ENCODE data around the gene AAMP. TPM values are rescaled to one million over a fixed set of nuclear protein-coding genes. Genes with fewer than 3 reads are reported as not detected.
"Not testable (repeated sequence)": the region's sequence is repeated elsewhere in the genome, so short reads cannot be mapped to it uniquely, and the experiment has no call there.

The AAMP gene
- total RNA-seq, 4 donors from 2014 or later = 87.1 to 134 (median 96.0) TPM

GRCh38 chr2:218315397-218315796 lies 45.5 kb upstream of the AAMP start:
- ATAC-seq (no peak), DNase-seq (no peak)
- no peaks in the 10 kb centered on the region for H3K27me3 ChIP-seq
- no peak overlapping the region for H3K27ac ChIP-seq
- H3K36me3 ChIP-seq = no peaks in the 10 kb centered on the region
- intact Hi-C loops (cut with DNase I; ENCODE audit: low total_unique reads) (no loop called here), in situ Hi-C loops (cut with MboI; ENCODE audit: low sequenced_read_pairs in 4 of 4) (loop anchor here in 2 of 4 donors (5.0 to 25.0 kb wide), 2 partner anchors 67 to 147 kb away; partner anchors contain the start of gene SLC11A1 (in 1 of the 2))
- no peaks in the 10 kb centered on the region for H3K9me3 ChIP-seq
- H3K4me1 ChIP-seq = no peaks in the 10 kb centered on the region
- TF ChIP-seq POLR2A (IDR thresholded peaks at IDR 0.05) (no peak), CTCF (IDR thresholded peaks at IDR 0.05 in 4 of 5, conservative IDR thresholded peaks at IDR 0.05 in 1 of 5) (no peak)
- no peak overlapping the region for H3K4me3 ChIP-seq

- in situ Hi-C loops (cut with MboI; ENCODE audit: low sequenced_read_pairs in 4 of 4) = loop anchor here in 2 of 4 donors (5.0 to 25.0 kb wide), 2 partner anchors 68 to 148 kb away; partner anchors contain the start of gene SLC11A1 (in 1 of the 2)
- H3K4me3 ChIP-seq; ATAC-seq; H3K4me1 ChIP-seq; H3K36me3 ChIP-seq; H3K9me3 ChIP-seq; H3K27ac ChIP-seq; DNase-seq; H3K27me3 ChIP-seq; intact Hi-C loops (cut with DNase I; ENCODE audit: low total_unique reads): not testable (repeated sequence)
Observed at GRCh38 chr2:218314764-218315163, 44.8 kb upstream of the AAMP start.

DNA sequence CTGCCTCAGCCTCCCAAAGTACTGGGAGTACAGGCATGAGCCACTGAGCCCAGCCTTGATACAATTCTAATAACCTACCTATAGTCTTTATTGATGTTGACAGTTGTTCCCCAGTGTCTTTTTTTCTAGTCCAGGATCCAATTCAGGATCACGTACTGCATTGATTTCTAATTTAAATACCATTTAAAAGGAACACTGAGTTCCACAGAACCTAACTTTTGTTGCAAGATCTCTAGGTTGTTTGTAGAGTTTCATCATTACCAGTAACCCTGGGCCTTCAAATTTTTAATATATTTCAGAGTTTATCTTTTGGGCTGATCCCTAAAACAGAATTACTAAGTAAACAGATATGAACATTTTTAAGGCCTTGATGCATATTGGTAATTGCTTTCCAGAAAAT lies 43.4 kb upstream of the AAMP start:
- DNase-seq = no peak
- intact Hi-C loops (cut with DNase I; ENCODE audit: low total_unique reads) = no loop called here
- ATAC-seq = no peak
- Histone ChIP-seq H3K27ac (no peak overlapping the region), H3K4me1 (no peaks in the 10 kb centered on the region), H3K27me3 (no peaks in the 10 kb centered on the region), H3K4me3 (no peak overlapping the region), H3K36me3 (no peaks in the 10 kb centered on the region), H3K9me3 (no peaks in the 10 kb centered on the region)
- in situ Hi-C loops (cut with MboI; ENCODE audit: low sequenced_read_pairs in 4 of 4) = loop anchor here in 1 of 4 donors (25.0 kb wide), 1 partner anchor 149 kb away; no protein-coding TSS in a partner anchor
- TF ChIP-seq CTCF (IDR thresholded peaks at IDR 0.05 in 4 of 5, conservative IDR thresholded peaks at IDR 0.05 in 1 of 5) = no peak
- no peak for TF ChIP-seq POLR2A (IDR thresholded peaks at IDR 0.05)

DNA sequence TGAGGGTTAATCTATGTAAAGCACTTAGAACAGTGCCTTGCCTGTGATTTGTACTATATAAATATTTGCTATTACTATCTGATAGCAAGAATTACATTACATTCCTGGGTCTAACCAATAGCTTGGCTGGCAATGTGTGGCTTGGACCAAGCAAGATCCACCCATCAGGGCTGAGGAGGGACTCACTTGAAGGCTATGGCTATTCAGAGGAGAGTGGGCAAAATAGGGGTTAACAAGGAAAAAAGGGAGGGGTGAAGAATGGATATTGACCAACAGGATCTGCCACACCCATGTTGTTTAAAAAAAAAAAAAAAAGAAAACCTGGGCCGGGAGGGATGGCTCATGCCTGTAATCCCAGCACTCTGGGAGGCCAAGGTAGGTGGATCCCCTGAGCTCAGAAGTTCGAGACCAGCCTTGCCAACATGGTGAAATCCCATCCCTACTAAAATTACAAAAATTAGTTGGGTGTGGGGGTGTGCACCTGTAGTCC lies 42.4 kb upstream of the AAMP start:
- in situ Hi-C loops (cut with MboI; ENCODE audit: low sequenced_read_pairs in 4 of 4) = loop anchor here in 1 of 4 donors (25.0 kb wide), 1 partner anchor 150 kb away; no protein-coding TSS in a partner anchor

GRCh38 chr2:218311541-218312266 lies 41.8 kb upstream of the AAMP start:
- H3K9me3 ChIP-seq, ATAC-seq: not testable (repeated sequence)

More for the DNA sequence above, 42.4 kb upstream of the AAMP start:
- Histone ChIP-seq H3K36me3 (no peaks in the 10 kb centered on the region), H3K9me3 (no peaks in the 10 kb centered on the region), H3K27ac (no peak overlapping the region), H3K27me3 (no peaks in the 10 kb centered on the region), H3K4me1 (no peaks in the 10 kb centered on the region), H3K4me3 (no peak overlapping the region)
- TF ChIP-seq POLR2A (IDR thresholded peaks at IDR 0.05) (no peak), CTCF (IDR thresholded peaks at IDR 0.05 in 4 of 5, conservative IDR thresholded peaks at IDR 0.05 in 1 of 5) (no peak)
- DNase-seq = no peak
- no peak for ATAC-seq
- intact Hi-C loops (cut with DNase I; ENCODE audit: low total_unique reads) = no loop called here

More at GRCh38 chr2:218311541-218312266, 41.8 kb upstream of the AAMP start:
- H3K27ac ChIP-seq; H3K4me3 ChIP-seq; intact Hi-C loops (cut with DNase I; ENCODE audit: low total_unique reads); H3K4me1 ChIP-seq; H3K36me3 ChIP-seq; H3K27me3 ChIP-seq; DNase-seq: not testable (repeated sequence)
- in situ Hi-C loops (cut with MboI; ENCODE audit: low sequenced_read_pairs in 4 of 4) = loop anchor here in 1 of 4 donors (25.0 kb wide), 1 partner anchor 151 kb away; no protein-coding TSS in a partner anchor

All from gastrocnemius medialis (tissue), 4 donors.